IPS-11a (cell line): Measurements from ENCODE around the gene HLA-A.
"Not testable (repeated sequence)": the region's sequence is repeated elsewhere in the genome, so short reads cannot be mapped to it uniquely, and the experiment has no call there.

ENCODE experiments used
- H3K4me3 ChIP-seq: one replicate; pipeline ENCODE4 v1.5.1; 2013; ENCODE audit warnings: low read depth, low read length, control low read depth

The HLA-A gene

DNA sequence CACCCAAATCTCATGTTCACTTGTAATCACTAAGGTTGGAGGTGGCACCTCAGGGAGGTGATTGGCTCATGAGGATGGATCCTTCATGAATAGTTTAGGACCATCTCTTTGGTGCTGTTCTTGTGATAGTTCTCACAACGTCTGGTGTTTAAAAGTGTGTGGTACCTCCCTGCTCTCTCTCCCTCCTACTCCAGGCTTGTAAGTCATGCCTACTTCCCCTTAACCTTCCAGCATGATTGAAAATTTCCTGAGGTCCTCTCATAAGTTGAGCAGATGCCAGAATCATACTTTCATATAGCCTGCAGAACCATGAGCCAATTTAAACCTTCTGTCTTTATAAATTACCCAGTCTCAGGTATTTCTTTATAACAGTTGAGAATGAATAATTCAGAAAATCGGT is 16.6 kb downstream of the HLA-A start:
- no peak overlapping the region for H3K4me3 ChIP-seq

DNA sequence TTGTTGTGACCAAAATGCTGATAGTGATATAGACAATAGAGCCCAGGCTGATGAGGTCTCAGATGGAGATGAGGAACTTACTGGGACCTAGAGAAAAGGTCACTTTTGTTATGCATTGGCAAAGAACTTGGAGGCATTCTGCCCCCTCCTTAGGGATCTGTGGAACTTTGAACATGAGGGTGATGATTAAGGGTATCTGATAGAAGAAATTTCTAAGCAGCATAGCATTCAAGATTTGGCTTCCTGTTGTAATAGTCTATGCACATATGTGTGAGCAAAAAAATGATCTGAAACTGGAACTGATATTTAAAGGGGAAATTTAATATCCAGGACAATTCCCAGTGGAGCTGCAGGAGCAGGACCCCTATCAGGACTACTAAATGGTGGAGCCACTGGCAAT is 17.1 kb downstream of the HLA-A start:
- no peak overlapping the region for H3K4me3 ChIP-seq

DNA sequence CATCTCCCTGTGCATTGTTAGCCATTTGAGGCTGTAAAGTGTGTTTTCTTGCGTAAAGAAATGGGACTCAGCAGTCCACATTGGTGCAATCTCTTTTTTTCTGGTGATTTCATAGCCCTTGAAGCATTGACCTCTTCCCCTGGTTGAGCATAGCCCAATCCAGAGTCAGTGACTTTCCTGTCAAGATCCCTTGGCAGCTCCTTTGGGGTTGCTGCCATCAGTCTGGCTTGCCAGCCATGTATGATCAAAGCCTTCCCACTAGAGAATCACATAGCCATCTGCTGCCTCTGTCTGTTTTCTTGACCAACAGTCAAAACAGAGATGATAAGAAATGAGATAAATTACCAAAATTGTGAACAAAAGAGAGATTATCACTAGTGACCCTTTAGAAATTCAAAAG is 19.6 kb downstream of the HLA-A start:
- H3K4me3 ChIP-seq: no peak overlapping the region

DNA sequence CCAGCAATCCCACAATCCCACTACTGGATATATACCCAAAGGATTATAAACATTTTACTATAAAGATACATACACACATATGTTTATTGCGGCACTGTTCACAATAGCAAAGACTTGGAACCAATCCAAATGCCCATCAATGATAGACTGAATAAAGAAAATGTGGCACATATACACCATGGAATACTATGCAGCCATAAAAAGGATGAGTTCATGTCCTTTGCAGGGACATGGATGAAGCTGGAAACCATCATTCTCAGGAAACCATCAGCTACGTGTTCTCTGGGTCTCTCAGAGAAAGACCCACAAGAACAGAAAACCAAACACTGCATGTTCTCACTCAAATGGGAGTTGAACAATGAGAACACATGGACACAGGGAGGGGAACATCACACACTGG is 21.4 kb downstream of the HLA-A start:
- H3K4me3 ChIP-seq: not testable (repeated sequence)

DNA sequence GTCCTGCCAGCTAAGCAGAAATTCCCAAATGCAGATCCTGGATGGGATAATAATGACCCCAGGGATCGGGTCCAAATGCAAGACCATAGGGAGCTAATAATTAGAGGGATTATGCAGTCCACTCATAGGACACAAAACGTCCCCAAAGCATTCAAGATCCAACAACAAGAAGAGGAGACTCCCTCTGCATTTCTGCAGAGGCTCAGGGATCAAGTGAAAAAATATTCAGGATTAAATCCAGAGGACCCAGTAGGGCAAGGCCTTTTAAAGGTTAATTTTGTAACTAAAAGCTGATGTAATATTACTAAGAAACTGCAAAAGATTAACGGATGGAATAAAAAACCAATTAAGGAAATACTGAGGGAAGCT is 22.2 kb downstream of the HLA-A start:
- no peak overlapping the region for H3K4me3 ChIP-seq

DNA sequence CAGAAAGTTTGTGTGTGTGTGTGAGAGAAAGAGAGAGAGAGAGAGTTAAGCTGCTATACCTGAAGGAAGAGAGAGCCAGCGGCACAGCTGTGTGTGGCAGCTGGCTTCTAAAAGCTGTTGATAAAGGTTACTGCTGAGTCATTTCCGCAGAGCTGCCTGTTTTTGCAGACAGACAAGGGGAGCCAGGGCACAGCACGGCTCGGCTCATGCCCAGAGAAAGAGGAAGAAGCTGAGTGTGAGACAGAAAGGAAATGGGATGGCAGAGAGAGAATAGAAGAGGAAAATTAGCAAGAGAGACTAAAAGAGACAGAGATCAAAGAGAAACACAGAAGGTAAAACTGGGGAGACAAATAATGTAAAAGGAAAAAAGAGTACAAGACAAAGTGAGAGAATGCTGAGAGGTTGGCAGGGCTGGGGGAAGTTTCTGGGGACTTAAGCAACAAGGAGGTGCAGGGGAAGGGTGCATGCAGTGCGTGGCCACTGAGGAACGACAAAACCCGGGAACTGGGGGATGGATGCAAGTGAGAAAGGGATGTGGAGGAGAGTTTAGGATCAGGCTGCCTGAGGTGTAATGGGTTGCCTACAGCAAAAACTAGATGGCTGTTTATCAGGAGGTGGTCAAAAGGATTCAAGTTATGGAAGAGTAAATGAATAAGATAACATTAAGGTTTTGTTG is 22.7 kb downstream of the HLA-A start:
- no peak overlapping the region for H3K4me3 ChIP-seq

DNA sequence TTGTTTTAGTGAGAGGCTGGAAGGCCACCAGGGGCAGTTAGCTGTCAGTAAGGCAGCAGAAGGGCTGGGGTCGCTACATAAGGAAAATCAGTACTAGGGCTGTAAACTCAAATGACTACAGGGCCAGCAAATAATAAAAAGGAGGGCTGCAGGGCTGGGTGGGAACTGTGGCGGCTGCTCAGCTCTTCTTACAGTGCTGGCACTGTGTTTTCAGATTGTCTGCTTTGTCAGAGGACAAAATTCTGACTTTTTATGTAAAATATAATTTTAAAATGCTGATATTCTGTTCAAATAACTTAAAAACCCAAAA is 23.2 kb downstream of the HLA-A start:
- no peak overlapping the region for H3K4me3 ChIP-seq

DNA sequence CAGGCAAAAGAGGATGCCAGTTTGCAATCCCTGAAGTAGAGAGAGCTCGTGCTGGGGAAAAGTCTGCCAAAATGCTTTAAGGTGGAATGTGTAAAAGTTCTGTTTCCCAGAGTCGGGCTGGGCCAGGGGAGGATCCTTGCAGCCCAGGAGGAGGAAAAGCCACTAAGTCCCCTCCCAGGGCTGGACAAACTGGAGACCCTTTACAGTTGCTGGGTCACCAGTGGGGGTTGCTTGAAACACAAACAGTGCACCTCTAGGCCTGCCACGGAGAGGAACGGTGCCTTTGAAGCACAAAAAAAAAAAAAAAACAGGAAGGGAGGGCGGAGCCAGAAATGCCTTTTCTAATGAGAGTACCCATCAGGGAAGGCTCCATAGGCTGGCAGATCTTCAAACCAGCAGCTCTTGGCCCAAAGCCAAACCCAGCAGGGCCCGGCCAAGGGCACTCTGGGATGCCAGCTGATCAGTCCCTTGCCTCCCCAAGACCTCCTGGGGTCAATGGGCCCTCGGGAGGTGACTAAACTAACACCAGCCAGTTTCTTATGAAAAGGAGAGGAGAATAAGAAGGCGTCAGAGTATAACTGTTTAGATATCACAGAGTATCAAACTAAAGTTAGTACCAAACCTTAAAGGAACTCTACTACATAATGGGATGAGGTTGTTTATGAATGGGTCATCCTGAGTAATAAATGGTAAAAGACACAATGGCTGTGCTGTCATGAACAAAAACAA is 23.7 kb downstream of the HLA-A start:
- no peak overlapping the region for H3K4me3 ChIP-seq

DNA sequence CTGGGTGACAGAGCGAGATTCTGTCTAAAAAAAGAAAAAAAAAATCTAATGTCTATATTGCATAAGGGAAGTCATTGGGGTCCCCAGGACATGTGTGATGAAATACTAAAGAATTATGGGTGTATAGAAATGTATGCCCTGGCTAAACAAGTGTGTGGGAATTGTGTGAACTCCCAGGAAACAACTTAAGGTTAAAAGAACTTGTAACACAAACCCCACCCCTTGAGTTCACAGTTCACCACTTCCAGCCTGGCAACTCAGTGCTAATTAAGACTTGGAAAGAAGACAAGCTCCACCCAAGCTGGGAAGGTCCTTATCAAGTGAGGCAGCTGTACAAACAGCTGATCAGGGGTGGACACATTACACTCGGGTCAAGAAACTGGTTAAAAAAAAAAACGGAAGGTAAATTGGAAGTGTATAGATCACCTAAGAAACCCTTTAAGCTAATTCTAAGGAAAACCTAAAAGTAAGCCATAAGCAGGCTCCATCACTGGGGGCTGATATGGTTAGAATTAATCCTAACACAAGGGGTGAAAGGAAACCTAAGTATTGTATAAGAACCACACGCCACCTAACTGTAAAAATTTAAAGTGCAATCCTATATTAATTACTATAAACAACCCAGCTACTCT is 25.2 kb downstream of the HLA-A start:
- H3K4me3 ChIP-seq: no peak overlapping the region

DNA sequence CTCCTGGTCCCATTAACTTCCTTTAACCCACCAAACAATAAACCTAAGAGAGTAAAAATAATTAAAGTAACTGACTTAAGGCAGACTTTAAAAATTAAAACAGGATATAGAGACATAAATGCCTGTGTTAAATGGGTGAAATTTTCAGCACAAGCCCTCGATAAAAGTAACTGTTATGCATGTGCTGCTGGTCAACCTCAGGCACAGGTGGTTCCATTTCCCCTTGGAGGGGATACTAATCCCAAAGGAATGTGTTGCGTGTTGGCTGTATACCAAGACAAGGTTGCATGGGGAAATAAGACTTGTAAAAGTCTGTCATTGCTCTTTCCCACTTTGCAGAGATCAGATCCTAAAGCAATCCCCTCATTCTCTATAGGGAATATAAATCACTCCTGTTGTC is 25.8 kb downstream of the HLA-A start:
- H3K4me3 ChIP-seq: no peak overlapping the region

DNA sequence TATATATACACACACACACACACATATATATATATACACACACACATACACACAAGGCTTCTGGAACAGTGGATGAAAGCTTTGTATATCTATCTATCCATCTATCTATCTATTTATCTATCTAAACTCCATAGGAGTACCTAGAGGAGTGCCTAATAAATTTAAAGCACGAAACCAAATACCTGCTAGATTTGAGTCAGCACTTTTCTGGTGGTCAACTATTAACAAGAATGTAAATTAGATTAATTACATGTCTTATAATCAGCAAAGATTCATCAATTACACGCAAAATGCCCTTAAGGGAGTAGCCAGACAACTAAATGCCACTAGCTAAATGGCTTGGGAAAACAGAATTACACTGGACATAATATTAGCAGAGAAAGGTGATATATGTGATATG is 26.6 kb downstream of the HLA-A start:
- no peak overlapping the region for H3K4me3 ChIP-seq

DNA sequence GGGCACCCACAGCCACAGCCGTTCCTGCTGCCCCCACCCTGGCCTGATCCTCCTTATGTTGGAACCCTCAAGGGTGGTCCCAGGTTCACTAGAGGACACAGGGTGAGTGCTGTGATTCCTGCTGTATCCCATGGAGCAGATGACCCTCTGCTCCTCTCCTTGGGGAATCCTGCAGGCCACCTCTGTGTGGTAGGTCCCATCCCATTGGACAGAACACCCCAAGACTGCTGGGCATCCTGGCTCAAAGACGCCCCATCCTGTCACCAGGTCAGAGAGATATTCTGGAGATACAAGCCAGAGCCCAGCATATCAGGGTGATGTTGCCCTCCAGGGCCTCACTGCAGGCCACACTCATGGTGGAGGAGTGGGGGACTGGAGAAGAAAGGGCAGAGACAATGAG is 28.4 kb downstream of the HLA-A start:
- no peak overlapping the region for H3K4me3 ChIP-seq

DNA sequence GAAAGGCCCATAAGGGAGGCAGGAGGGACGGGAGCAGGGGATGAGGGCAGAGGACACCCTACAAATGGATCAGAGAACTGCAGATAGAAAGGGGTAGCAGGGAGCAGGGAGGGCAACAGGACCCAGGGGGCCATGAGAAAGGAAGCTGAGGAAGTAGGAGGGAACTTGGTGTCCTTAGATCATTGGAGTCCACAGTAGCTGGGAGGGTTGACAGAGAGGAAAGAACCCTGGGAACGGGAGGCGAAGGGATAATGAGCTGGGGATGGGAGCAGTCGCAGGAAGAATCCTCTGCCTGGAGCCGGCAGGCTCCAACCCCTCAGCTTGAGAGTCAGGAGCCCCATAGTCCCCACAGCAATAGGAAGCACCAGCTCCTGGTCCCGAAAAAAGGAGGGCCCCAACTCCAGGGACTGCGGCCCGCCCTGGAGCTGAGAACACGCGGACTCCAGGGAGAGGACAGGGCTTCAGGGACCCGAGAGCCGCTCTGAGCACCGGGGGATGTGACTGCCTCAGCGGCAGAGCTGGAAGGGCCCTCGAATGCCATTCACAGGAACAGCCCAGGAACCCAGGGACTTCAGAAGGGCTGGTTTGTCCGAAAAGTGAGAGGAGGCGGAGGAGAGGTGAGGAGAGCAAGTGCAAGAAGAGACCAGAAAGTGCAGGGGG is 32.7 kb downstream of the HLA-A start:
- peak overlapping the region; percentile 13 for H3K4me3 ChIP-seq

DNA sequence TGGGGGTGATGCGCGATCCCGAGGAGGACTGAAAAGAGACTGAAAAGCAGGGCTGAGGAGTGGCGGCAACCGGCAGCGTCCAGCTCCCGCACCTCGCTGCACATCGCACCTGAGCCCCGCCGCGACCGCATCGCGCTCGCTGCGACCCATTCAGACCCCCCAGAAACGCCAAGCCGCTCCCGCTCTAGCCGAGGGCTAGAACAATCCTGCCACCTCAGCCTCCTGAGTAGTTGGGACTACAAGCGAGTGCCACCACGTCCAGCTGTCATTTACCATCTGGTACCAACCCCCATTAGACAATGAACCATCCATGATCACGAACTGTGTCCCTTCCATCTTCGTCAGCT is 33.2 kb downstream of the HLA-A start:
- H3K4me3 ChIP-seq: peak overlapping the region; percentile 13

DNA sequence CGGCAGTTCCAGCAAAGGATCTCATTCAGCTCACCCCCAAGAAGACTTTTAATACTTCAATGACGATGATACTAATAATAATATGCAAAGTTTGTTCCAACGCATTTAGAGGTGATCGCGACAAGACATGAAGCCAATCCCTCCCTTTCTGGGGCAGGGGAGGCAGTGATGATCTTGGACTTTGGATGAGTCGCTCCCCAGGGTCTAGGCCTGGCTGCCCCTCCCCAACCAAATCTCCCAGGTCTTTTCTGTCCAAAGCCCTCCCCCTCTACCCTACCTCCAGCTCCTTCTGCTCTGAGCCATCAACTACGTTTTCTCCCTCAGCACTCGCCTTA is 33.9 kb downstream of the HLA-A start:
- H3K4me3 ChIP-seq: peak overlapping the region; percentile 27

DNA sequence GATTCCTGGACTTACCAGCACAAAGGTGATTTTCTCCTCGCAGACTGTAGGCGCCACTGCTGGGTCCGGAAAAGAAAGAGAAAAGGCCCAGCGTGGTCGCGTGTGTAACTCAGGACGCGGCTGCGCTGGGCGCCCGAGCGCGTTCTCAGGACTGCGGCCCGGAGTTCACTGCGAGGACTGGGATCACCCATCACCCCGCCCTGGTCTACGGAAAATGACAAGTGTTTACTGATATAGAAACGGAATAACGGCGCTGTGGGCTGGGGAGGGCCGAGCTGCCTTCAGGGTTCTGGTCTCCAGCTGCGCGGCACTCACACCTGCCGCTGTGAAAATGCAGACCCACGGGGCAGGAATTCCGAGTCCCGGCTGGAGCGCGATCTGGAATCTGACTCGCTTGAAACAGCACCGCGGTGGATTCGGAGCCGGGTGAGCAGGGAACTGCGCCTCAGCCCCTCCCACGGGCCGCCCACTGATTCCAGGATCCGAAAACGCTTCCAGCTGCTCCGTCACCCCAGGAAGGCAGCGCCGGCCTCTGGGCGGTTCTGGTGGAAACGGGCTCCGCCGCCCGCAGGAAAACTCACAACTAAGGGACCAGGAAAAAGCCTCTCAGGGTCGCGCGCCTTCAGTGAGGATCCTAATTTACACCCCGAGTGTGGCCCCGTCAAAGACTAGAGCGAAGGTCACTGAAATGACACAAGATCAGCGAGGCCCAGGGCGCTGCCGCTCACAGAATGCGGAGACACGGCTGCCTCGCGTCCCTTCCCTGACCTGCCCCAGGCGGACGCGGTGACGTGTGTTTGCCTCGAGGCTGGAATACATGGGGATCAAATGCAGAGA is 34.5 kb downstream of the HLA-A start:
- peak overlapping the region; percentile 37 for H3K4me3 ChIP-seq

DNA sequence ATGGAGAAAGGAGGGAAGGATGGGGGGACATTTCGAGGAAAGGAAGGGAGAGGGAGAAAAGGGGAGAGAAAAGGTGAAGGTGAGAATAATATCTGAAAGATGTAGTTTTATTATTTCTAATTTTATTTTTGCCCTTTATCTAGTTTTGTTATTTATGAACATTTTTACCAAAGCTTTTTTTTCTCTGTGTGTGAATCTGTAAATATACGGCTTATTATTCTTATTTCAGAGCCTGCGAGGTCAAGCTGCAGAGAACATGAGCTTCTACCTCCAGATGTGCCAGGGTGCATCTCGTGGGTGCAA is 35.0 kb downstream of the HLA-A start:
- H3K4me3 ChIP-seq: peak overlapping the region; percentile 37

DNA sequence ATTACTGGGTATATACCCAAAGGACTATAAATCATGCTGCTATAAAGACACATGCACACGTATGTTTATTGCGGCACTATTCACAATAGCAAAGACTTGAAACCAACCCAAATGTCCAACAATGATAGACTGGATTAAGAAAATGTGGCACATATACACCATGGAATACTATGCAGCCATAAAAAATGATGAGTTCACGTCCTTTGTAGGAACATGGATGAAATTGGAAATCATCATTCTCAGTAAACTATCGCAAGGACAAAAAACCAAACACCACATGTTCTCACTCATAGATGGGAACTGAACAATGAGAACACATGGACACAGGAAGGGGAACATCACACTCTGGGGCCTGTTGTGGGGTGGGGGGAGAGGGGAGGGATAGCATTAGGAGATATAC is 37.7 kb downstream of the HLA-A start:
- not testable (repeated sequence) for H3K4me3 ChIP-seq

DNA sequence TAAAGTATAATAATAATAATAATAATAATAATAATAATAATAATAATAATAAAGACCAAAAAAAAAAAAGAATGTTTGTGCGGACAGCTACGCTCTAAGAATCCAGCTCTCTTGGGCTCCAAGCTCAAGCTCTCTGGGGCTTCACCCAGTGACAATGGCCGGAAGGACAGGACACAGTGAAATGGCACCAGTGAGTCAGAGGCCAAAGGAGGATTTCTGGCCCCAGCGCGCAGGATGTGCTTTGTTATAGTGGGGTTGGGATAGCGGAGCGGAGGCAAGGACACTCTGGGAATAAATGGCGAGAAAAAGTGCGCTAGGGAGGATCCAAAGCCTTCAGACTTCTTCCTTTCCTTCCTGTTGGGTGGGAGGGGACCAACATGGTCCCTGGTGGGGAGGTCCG is 38.2 kb downstream of the HLA-A start:
- no peak overlapping the region for H3K4me3 ChIP-seq

DNA sequence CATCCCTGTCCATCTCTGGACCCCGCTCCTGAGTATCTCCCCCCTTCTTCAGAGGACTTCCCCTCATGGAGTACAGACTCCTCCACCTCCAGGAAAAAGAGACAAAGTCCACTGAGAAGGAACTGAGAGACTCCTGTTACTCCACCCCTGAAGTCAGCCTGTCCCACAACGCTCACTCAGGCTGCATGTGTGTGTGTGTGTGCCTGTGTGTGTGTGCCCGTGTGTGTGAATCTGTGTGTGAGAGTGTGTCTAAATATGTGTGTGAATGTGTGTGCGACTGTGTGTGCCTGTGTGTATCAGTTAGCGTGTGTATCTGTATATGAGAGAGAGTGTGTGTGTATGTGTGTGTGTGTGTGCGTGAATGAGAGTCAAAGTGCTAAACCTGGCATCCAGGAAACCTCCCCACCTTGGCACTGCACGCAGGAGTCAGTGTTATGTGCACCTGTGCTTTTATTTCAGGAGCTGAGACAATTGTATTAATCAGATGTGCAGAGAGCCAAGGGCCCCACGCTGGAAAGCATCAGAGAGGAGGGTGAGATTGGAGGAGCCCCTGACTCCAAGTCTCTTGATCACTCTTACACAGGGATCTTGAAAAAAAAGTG is 39.0 kb downstream of the HLA-A start:
- H3K4me3 ChIP-seq: no peak overlapping the region

DNA sequence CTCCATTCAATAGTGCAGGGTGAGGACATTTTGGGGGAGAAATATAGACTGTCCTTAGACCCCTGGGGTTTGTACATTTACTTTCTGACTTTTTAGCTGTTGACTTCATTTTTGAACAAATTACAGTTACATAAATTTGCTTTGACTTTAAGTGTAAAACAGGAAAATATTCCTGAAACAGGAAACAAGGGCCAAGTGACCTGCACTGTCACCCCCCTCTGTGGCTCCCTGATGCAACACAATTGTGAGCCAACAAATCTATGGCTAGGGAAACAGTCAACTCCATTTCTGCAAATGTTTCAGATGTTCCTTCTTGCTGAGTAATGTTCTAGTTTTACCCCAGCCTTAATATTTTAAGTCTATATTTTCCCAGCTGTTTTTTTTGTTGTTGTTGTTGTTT is 39.8 kb downstream of the HLA-A start:
- no peak overlapping the region for H3K4me3 ChIP-seq
